Progenitor cell of endocrine pancreas (in vitro differentiated cells): ENCODE results near the gene WWC1. TPM values are rescaled to one million over a fixed set of nuclear protein-coding genes. Genes with fewer than 3 reads are reported as not detected.

Experiments
- DNase-seq: peaks from one replicate; pipeline ENCODE4 v3.0.0; 2021; ENCODE audit warnings: low spot score; ENCODE audit not compliant: unreplicated experiment
- H3K27ac Mint-ChIP-seq: 2 replicates; pipeline ENCODE4 v1.8.0; 2021; ENCODE audit warnings: mild to moderate bottlenecking, moderate library complexity, mixed read lengths
- H3K27me3 Mint-ChIP-seq: 2 replicates; pipeline ENCODE4 v1.8.0; 2021; ENCODE audit warnings: mixed read lengths
- H3K36me3 Mint-ChIP-seq: 2 replicates; pipeline ENCODE4 v1.8.0; 2022; ENCODE audit warnings: mixed read lengths; ENCODE audit not compliant: insufficient read depth
- H3K4me1 Mint-ChIP-seq: 2 replicates; pipeline ENCODE4 v1.8.0; 2021; ENCODE audit warnings: low read depth, mixed read lengths
- H3K4me3 Mint-ChIP-seq: 2 replicates; pipeline ENCODE4 v1.8.0; 2021; ENCODE audit warnings: low read depth, mild to moderate bottlenecking, moderate library complexity, mixed read lengths
- H3K9me3 Mint-ChIP-seq: 2 replicates; pipeline ENCODE4 v1.8.0; 2021; ENCODE audit warnings: low read depth, mixed read lengths
- total RNA-seq: library from RNA; stranded (reverse); gene quantifications from 2 replicates; pipeline ENCODE4 v1.2.1, GENCODE V29; 2021
- TF ChIP-seq, protein P1 (sequence below): fragments of 200-600 bp; sonication (generic); IDR thresholded peaks from one replicate; pipeline ENCODE4 v1.5.0; 2021; ENCODE audit warnings: antibody characterized with exemption, mild to moderate bottlenecking; ENCODE audit not compliant: unreplicated experiment

Gene WWC1
- total RNA-seq, 1 donor from 2014 or later, result 62.3 TPM

DNA sequence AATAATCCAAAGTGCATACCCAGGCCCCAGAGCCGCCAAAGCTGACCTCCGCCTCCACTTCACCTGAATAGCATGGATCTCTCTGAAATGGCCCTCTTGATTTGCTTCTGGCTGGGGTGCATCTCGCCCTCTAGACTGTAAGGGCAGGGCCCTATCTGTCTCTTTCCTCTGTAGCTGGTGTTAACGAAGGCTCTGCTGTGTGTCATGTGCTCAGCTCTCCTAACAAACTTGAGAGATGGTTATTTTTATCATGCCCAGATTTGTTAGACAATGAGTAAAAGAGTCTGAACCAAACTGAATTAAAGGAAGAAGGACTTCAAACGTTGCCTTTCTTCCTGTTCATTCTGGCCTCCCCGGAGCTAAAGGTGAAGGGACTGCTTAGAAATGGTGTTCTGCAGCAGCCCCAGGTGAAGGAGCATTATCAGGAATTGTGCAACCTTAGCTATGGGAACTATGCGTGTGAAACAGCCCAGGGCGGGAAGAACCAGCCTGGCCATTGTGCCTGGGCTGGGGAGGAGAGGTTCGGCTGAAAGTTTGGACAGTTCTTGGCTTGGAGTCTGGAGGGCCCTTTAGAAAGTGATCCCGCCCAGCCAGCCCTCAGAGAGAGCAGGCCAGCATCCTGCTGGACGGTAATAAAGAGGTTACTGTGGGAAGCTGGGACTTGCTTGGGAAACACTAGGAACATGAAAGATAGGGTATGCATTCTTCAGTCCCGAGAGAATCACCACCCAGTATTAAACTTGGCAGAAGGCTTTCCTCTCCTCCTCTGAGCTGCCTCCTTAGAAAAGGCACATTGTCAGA is 73.5 kb downstream of the WWC1 start:
- H3K4me3 Mint-ChIP-seq, result no peak overlapping the region
- H3K27ac Mint-ChIP-seq, result peak overlapping the region; percentile 86
- DNase-seq, result no peak
- H3K27me3 Mint-ChIP-seq, result no peaks in the 10 kb centered on the region
- H3K9me3 Mint-ChIP-seq, result no peaks in the 10 kb centered on the region
- TF ChIP-seq, protein P1, sequence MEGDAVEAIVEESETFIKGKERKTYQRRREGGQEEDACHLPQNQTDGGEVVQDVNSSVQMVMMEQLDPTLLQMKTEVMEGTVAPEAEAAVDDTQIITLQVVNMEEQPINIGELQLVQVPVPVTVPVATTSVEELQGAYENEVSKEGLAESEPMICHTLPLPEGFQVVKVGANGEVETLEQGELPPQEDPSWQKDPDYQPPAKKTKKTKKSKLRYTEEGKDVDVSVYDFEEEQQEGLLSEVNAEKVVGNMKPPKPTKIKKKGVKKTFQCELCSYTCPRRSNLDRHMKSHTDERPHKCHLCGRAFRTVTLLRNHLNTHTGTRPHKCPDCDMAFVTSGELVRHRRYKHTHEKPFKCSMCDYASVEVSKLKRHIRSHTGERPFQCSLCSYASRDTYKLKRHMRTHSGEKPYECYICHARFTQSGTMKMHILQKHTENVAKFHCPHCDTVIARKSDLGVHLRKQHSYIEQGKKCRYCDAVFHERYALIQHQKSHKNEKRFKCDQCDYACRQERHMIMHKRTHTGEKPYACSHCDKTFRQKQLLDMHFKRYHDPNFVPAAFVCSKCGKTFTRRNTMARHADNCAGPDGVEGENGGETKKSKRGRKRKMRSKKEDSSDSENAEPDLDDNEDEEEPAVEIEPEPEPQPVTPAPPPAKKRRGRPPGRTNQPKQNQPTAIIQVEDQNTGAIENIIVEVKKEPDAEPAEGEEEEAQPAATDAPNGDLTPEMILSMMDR, result no peak
- H3K4me1 Mint-ChIP-seq, result peaks cover 48% of the 10 kb centered on the region
- H3K36me3 Mint-ChIP-seq, result peaks cover 5% of the 10 kb centered on the region

DNA sequence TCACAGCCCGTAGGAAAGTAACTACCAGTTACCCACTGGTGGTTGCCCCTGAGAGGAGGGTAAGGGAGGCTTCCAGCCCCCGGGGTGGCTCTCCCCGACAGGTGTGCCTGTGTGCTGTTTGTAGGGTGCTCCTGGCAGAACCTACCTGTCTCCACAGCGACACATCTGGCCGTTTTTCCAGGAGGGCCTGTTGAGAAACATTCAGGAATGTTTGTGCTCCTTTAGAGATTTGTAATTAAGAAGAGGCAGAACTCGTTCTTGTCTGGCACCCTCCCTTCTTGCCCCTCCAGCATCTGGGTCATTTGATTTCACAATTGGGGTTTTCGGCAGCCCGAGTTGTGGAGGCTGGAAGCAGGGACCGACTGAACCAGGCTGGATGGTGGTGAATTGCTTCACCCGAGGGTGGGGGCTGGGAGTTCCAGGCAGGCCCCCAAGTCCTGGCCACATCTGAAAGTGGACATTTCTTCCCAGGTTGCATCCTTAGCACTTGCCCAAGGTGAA is 74.2 kb downstream of the WWC1 start:
- H3K4me1 Mint-ChIP-seq, result peaks cover 44% of the 10 kb centered on the region
- peaks cover 5% of the 10 kb centered on the region for H3K36me3 Mint-ChIP-seq
- no peaks in the 10 kb centered on the region for H3K9me3 Mint-ChIP-seq
- no peak for DNase-seq
- H3K27ac Mint-ChIP-seq, result peak overlapping the region; percentile 86
- TF ChIP-seq, protein P1, result peak; percentile 47
- no peak overlapping the region for H3K4me3 Mint-ChIP-seq
- no peaks in the 10 kb centered on the region for H3K27me3 Mint-ChIP-seq

DNA sequence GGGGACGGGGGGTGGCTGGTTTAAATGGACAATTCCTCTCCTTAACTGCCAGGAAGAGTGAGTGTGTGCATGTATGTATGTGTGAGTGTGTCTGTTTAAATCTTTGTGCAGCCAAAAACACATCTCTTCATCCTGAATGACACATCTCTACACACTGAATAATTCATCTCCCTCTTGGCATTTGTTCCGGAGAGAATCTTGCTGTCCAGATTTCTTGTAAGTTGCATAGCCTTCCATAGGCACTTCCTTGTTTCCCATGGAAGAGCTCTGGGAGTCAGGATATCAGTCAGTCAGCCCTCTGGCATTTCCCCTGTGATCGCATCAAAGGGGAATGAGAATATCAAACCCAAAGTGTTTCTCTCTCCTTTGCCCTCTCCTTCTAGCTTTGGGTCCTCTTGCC is 74.7 kb downstream of the WWC1 start:
- no peak overlapping the region for H3K4me3 Mint-ChIP-seq
- H3K27me3 Mint-ChIP-seq, result no peaks in the 10 kb centered on the region
- no peak for DNase-seq
- peak overlapping the region; percentile 86 for H3K27ac Mint-ChIP-seq
- TF ChIP-seq, protein P1, result no peak
- peaks cover 44% of the 10 kb centered on the region for H3K4me1 Mint-ChIP-seq
- no peaks in the 10 kb centered on the region for H3K9me3 Mint-ChIP-seq
- peaks cover 5% of the 10 kb centered on the region for H3K36me3 Mint-ChIP-seq

DNA sequence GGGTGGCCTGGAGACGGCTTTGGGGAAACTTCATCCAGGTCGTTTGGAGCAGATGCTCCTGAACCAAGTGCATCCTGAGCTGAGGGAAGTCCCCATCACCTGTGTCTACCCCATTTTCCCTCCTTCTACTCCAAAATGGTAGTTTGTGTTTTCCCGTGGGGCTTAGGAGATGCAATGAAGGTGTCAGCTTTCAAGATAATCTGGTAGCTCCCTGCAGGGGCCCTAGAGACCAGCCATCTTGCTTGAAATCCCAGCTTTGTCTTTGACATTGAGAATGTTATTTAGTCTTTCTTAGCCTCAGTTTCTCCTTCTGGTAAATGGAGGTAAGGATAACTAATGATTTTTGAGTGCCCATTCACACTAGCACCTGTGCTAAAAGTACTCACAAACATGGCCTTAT is 77.4 kb downstream of the WWC1 start:
- H3K27ac Mint-ChIP-seq, result no peak overlapping the region

DNA sequence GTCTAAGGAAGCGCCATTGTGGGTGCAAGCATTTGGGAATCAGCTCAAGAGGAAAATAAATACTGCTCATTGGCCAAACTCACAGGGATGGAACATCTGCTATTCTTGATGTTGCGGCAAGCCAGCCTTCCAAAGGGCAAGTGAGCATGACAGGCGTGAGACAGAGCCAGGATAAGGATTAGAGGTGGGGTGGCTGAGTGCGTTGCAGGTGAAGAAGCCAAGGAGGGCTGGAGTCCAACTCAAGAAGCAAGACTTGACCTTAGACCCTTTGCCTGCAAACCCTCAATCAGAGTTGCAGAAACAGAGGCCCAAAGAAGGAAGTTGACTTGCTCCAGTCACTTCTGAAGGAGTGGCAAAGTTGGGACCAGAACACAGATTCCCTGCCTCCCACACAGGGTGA is 79.4 kb downstream of the WWC1 start:
- no peak for DNase-seq
- Mint-ChIP-seq H3K36me3 (peaks cover 5% of the 10 kb centered on the region), H3K27ac (no peak overlapping the region)

More for the DNA sequence above, 77.4 kb downstream of the WWC1 start:
- DNase-seq, result no peak
- TF ChIP-seq, protein P1, result no peak
- Mint-ChIP-seq H3K9me3 (no peaks in the 10 kb centered on the region), H3K36me3 (peaks cover 5% of the 10 kb centered on the region), H3K4me3 (no peak overlapping the region), H3K27me3 (no peaks in the 10 kb centered on the region), H3K4me1 (peaks cover 30% of the 10 kb centered on the region)

More for the DNA sequence above, 79.4 kb downstream of the WWC1 start:
- Mint-ChIP-seq H3K27me3 (no peaks in the 10 kb centered on the region), H3K4me3 (no peak overlapping the region), H3K9me3 (no peaks in the 10 kb centered on the region), H3K4me1 (peaks cover 11% of the 10 kb centered on the region)
- TF ChIP-seq, protein P1, result no peak
